Fibroblast of lung (primary cell): Measurements from ENCODE around the gene TES. TPM values are rescaled to one million over a fixed set of nuclear protein-coding genes. Genes with fewer than 3 reads are reported as not detected.
A peak's percentile ranks its signal among the peaks of the same experiment; 100 is the strongest.

ENCODE experiments used
- DNase-seq, 2 donors: peaks; one replicate each; pipeline versions ENCODE4 v3.0.0 to v3.0.0-alpha.2; 2010; ENCODE audit warnings: low read depth in 2 of 2
- H2AFZ ChIP-seq: 2 replicates; pipeline ENCODE4 v1.5.1; 2012; ENCODE audit warnings: low read length, control low read depth, inconsistent platforms
- H3K27ac ChIP-seq: 2 replicates; pipeline ENCODE4 v1.5.1; 2011; ENCODE audit warnings: low read length, control low read depth; ENCODE audit not compliant: insufficient read depth
- H3K27me3 ChIP-seq: 2 replicates; pipeline ENCODE4 v1.5.1; 2011; ENCODE audit warnings: mild to moderate bottlenecking, low read length; ENCODE audit not compliant: control insufficient read depth, insufficient read depth
- H3K36me3 ChIP-seq: 2 replicates; pipeline ENCODE4 v1.5.1; 2011; ENCODE audit warnings: low read length; ENCODE audit not compliant: control insufficient read depth, insufficient read depth
- H3K4me1 ChIP-seq: 2 replicates; pipeline ENCODE4 v1.5.1; 2011; ENCODE audit warnings: low read length; ENCODE audit not compliant: control insufficient read depth, insufficient read depth; ENCODE audit errors: extremely low read depth
- H3K4me2 ChIP-seq: 2 replicates; pipeline ENCODE4 v1.5.1; 2011; ENCODE audit warnings: low read length, control low read depth; ENCODE audit not compliant: insufficient read depth; ENCODE audit errors: extremely low read depth
- H3K4me3 ChIP-seq, 4 experiments: fragments of 200-600 bp in 1 of 4; sonication (generic) in 1 of 4; replicated peaks in 1 of 4; 2 replicates each; pipeline ENCODE4 v1.5.1; 2011 to 2016; ENCODE audit warnings: low read length in 4 of 4, low read depth in 3 of 4, mild to moderate bottlenecking in 3 of 4, control low read depth in 2 of 4, inconsistent platforms in 1 of 4, mixed read lengths in 1 of 4; ENCODE audit not compliant: insufficient read depth in 1 of 4; ENCODE audit errors: control extremely low read depth in 1 of 4
- H3K79me2 ChIP-seq: 2 replicates; pipeline ENCODE4 v1.5.1; 2012; ENCODE audit warnings: mild to moderate bottlenecking, low read length, inconsistent platforms; ENCODE audit not compliant: control insufficient read depth, insufficient read depth
- H3K9ac ChIP-seq: 2 replicates; pipeline ENCODE4 v1.5.1; 2011; ENCODE audit warnings: mild to moderate bottlenecking, low read length, control low read depth; ENCODE audit not compliant: insufficient read depth
- H3K9me3 ChIP-seq: 2 replicates; pipeline ENCODE4 v1.5.1; 2012; ENCODE audit warnings: low read depth, low read length; ENCODE audit not compliant: control insufficient read depth, insufficient read depth
- H4K20me1 ChIP-seq: 2 replicates; pipeline ENCODE4 v1.5.1; 2011; ENCODE audit warnings: low read length; ENCODE audit not compliant: control insufficient read depth, insufficient read depth; ENCODE audit errors: extremely low read depth
- EZH2 ChIP-seq: IDR thresholded peaks from 2 replicates; pipeline ENCODE4 v1.5.1; 2012; ENCODE audit warnings: low read length, control low read depth, mild to moderate bottlenecking; ENCODE audit errors: missing control alignments
- polyA plus RNA-seq, 2 donors: library from polyadenylated mRNA; depleted of rRNA in 1 of 2; stranded (reverse) in 1 of 2; unstranded in 1 of 2; fragments of >200 nt; gene quantifications; 2 replicates each; pipeline ENCODE4 v1.2.1, GENCODE V29; 2011 to 2012; ENCODE audit warnings: missing spikeins in 1 of 2
- total RNA-seq: library from RNA; depleted of rRNA; stranded (reverse); fragments of >200 nt; gene quantifications from 2 replicates; pipeline ENCODE4 v1.2.1, GENCODE V29; 2014
- TF ChIP-seq, protein P1 (sequence below), 2 donors: IDR thresholded peaks in 1 of 2; conservative IDR thresholded peaks in 1 of 2; 1 replicate in 1 of 2; 2 replicates in 1 of 2; pipeline ENCODE4 v1.5.1; 2011 to 2012; ENCODE audit warnings: low read length in 2 of 2, control low read depth in 1 of 2, inconsistent platforms in 1 of 2, low read depth in 1 of 2, mild to moderate bottlenecking in 1 of 2

TES gene
- total and polyA plus RNA-seq, 2 donors (not counting 1 experiment from before 2014, with no cell fraction given): 17.7 to 64.1 TPM

GRCh38 chr7:116228241-116228640 is 17.9 kb downstream of the TES start:
- Histone ChIP-seq H3K9me3 (no peaks in the 10 kb centered on the region), H3K27ac (no peak overlapping the region), H3K79me2 (peaks cover 43% of the 10 kb centered on the region), H4K20me1 (no peaks in the 10 kb centered on the region), H3K9ac (no peak overlapping the region), H3K4me2 (no peak overlapping the region), H3K27me3 (no peaks in the 10 kb centered on the region), H3K4me3 (no peak overlapping the region), H2AFZ (no peak overlapping the region), H3K4me1 (peaks cover 33% of the 10 kb centered on the region), H3K36me3 (no peaks in the 10 kb centered on the region)
- no peak for TF ChIP-seq EZH2
- TF ChIP-seq, protein P1, sequence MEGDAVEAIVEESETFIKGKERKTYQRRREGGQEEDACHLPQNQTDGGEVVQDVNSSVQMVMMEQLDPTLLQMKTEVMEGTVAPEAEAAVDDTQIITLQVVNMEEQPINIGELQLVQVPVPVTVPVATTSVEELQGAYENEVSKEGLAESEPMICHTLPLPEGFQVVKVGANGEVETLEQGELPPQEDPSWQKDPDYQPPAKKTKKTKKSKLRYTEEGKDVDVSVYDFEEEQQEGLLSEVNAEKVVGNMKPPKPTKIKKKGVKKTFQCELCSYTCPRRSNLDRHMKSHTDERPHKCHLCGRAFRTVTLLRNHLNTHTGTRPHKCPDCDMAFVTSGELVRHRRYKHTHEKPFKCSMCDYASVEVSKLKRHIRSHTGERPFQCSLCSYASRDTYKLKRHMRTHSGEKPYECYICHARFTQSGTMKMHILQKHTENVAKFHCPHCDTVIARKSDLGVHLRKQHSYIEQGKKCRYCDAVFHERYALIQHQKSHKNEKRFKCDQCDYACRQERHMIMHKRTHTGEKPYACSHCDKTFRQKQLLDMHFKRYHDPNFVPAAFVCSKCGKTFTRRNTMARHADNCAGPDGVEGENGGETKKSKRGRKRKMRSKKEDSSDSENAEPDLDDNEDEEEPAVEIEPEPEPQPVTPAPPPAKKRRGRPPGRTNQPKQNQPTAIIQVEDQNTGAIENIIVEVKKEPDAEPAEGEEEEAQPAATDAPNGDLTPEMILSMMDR (conservative IDR thresholded peaks at IDR 0.05 in 1 of 2, IDR thresholded peaks at IDR 0.05 in 1 of 2; ENCODE audit: low read depth in 1 of 2, low read length in 2 of 2): no peak
- no peak for DNase-seq

DNA sequence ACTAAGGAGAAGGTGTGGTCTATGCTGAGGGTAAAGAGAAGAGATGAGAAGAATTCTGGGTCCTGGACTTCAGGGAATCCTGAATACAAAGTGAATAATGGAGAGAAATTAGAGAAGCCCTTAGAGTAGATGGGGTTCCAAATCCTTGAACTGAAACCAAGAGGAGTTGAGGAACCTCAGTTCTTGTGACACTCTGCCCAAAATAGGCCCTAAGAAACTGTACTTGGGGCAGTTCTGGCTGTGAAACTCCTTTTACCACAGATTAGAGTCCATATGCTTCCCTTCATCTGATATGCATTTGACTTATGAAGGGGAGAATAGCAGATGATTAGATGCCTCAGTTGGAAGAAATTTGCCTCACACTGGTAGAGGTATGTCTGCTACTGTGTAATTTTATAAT is 19.0 kb downstream of the TES start:
- H2AFZ ChIP-seq: no peak overlapping the region
- H3K36me3 ChIP-seq: no peaks in the 10 kb centered on the region
- TF ChIP-seq, protein P1 (conservative IDR thresholded peaks at IDR 0.05 in 1 of 2, IDR thresholded peaks at IDR 0.05 in 1 of 2; ENCODE audit: low read depth in 1 of 2, low read length in 2 of 2): no peak
- TF ChIP-seq EZH2: no peak
- no peaks in the 10 kb centered on the region for H3K27me3 ChIP-seq
- H3K27ac ChIP-seq: no peak overlapping the region
- H3K4me3 ChIP-seq: no peak overlapping the region
- H3K79me2 ChIP-seq: peaks cover 40% of the 10 kb centered on the region
- peaks cover 33% of the 10 kb centered on the region for H3K4me1 ChIP-seq
- DNase-seq: no peak
- no peak overlapping the region for H3K9ac ChIP-seq
- no peak overlapping the region for H3K4me2 ChIP-seq
- no peaks in the 10 kb centered on the region for H3K9me3 ChIP-seq
- no peaks in the 10 kb centered on the region for H4K20me1 ChIP-seq

GRCh38 chr7:116230191-116231005 is 20.1 kb downstream of the TES start:
- Histone ChIP-seq H3K4me2 (peak overlapping the region; percentile 34), H4K20me1 (no peaks in the 10 kb centered on the region), H2AFZ (no peak overlapping the region), H3K27ac (peak overlapping the region; percentile 48), H3K79me2 (peaks cover 38% of the 10 kb centered on the region), H3K27me3 (no peaks in the 10 kb centered on the region), H3K4me3 (no peak overlapping the region), H3K36me3 (no peaks in the 10 kb centered on the region), H3K4me1 (peaks cover 33% of the 10 kb centered on the region), H3K9ac (no peak overlapping the region), H3K9me3 (no peaks in the 10 kb centered on the region)
- TF ChIP-seq, protein P1 (conservative IDR thresholded peaks at IDR 0.05 in 1 of 2, IDR thresholded peaks at IDR 0.05 in 1 of 2; ENCODE audit: low read depth in 1 of 2, low read length in 2 of 2): no peak
- TF ChIP-seq EZH2: no peak
- DNase-seq: no peak
